Smooth muscle cell (in vitro differentiated cells): ENCODE measurements around the gene APLP1. TPM values are rescaled to one million over a fixed set of nuclear protein-coding genes. Genes with fewer than 3 reads are reported as not detected.

Source experiments
- DNase-seq: peaks from one replicate; lab custom pipeline; 2025; ENCODE audit not compliant: unreplicated experiment; lab: John Stamatoyannopoulos, UW
- H2AFZ ChIP-seq: fragments of 200-600 bp; sonication (generic); 2 replicates; pipeline ENCODE4 v1.6.0; 2016; ENCODE audit warnings: antibody characterized with exemption, low read depth, mild to moderate bottlenecking
- H3F3A ChIP-seq: fragments of 200-600 bp; sonication (generic); 2 replicates; pipeline ENCODE4 v1.6.0; 2017; ENCODE audit warnings: antibody characterized with exemption, low read depth
- H3K27ac ChIP-seq: fragments of 200-600 bp; sonication (generic); 2 replicates; pipeline ENCODE4 v1.5.1; 2016; ENCODE audit warnings: low read depth, mild to moderate bottlenecking
- H3K27me3 ChIP-seq: fragments of 200-600 bp; sonication (generic); 2 replicates; pipeline ENCODE4 v1.6.1; 2016; ENCODE audit warnings: low read depth, mild to moderate bottlenecking
- H3K36me3 ChIP-seq: fragments of 200-600 bp; sonication (generic); 2 replicates; pipeline ENCODE4 v1.5.1; 2016; ENCODE audit warnings: low read depth
- H3K4me1 ChIP-seq: fragments of 200-600 bp; sonication (generic); 2 replicates; pipeline ENCODE4 v1.5.1; 2016; ENCODE audit warnings: low read depth
- H3K4me2 ChIP-seq: fragments of 200-600 bp; sonication (generic); 2 replicates; pipeline ENCODE4 v1.6.0; 2016; ENCODE audit warnings: mild to moderate bottlenecking
- H3K4me3 ChIP-seq: fragments of 200-600 bp; sonication (generic); 2 replicates; pipeline ENCODE4 v1.5.1; 2016; ENCODE audit warnings: mild to moderate bottlenecking
- H3K79me2 ChIP-seq: fragments of 200-600 bp; sonication (generic); 2 replicates; pipeline ENCODE4 v1.6.0; 2016; ENCODE audit warnings: low read depth, mild to moderate bottlenecking
- H3K9ac ChIP-seq: fragments of 200-600 bp; sonication (generic); 2 replicates; pipeline ENCODE4 v1.6.0; 2016; ENCODE audit warnings: low read depth
- H3K9me3 ChIP-seq: fragments of 200-600 bp; sonication (generic); replicated peaks from 2 replicates; pipeline ENCODE4 v1.5.1; 2016; ENCODE audit warnings: low read depth
- H4K20me1 ChIP-seq: fragments of 200-600 bp; sonication (generic); 2 replicates; pipeline ENCODE4 v1.6.0; 2016; ENCODE audit warnings: low read depth
- CTCF ChIP-seq: fragments of 200-600 bp; sonication (generic); IDR thresholded peaks from 2 replicates; pipeline ENCODE4 v1.5.1; 2017; ENCODE audit warnings: borderline replicate concordance, mild to moderate bottlenecking, antibody characterized with exemption; ENCODE audit not compliant: insufficient read depth, poor library complexity, severe bottlenecking
- WGBS: methylation state at CpG from one replicate; pipeline ENCODE4 v1.1.7; 2016; ENCODE audit warnings: low lambda C conversion rate; 5-methylcytosine and 5-hydroxymethylcytosine counted together
- polyA plus RNA-seq: library from polyadenylated mRNA; unstranded; fragments of >200 nt; fragmentation: Nextera tagmentation; extraction: Ambion mirVana; gene quantifications from 2 replicates; pipeline ENCODE4 v1.2.1, GENCODE V29; 2016
- total RNA-seq: library from RNA; depleted of rRNA; stranded (reverse); fragments of >200 nt; gene quantifications from 2 replicates; pipeline ENCODE4 v1.2.3, GENCODE V29; 2014

APLP1 gene
- total RNA-seq (40.1 and 81.8 TPM in 2 replicates), polyA plus RNA-seq (98.3 and 114 TPM in 2 replicates)

- Histone ChIP-seq H3K4me1 (peaks cover 13% of the 10 kb centered on the region), H4K20me1 (no peaks in the 10 kb centered on the region), H3K4me3 (peak within 1 kb of the TSS; percentile 64), H3K27me3 (no peaks in the 10 kb centered on the region), H3K4me2 (peak within 1 kb of the TSS; percentile 92), H2AFZ (peak within 1 kb of the TSS; percentile 84), H3K36me3 (no peaks in the 10 kb centered on the region), H3K9ac (no peak within 1 kb of the TSS), H3K79me2 (no peaks in the 10 kb centered on the region), H3F3A (no peaks in the 10 kb centered on the region), H3K9me3 (no peaks in the 10 kb centered on the region), H3K27ac (no peak within 1 kb of the TSS)
- 9% methylated on average over 7 of the region's 60 CpGs for WGBS
- DNase-seq = peak; percentile 42
- no peak for TF ChIP-seq CTCF
Observed at GRCh38 chr19:35868172-35868822, at the start of gene APLP1. Gene APLP1 (plus strand): TSS chr19:35868574. CDS start chr19:35868637, 63 bp downstream.

GRCh38 chr19:35822579-35822978 is 45.8 kb upstream of the APLP1 start:
- no peak overlapping the region for H3K4me3 ChIP-seq
- H2AFZ ChIP-seq = no peak overlapping the region
- no peaks in the 10 kb centered on the region for H3K9me3 ChIP-seq
- H3K4me1 ChIP-seq = peaks cover 3% of the 10 kb centered on the region
- no peak overlapping the region for H3K27ac ChIP-seq
- DNase-seq = no peak
- H3K36me3 ChIP-seq = no peaks in the 10 kb centered on the region
- H3K79me2 ChIP-seq = no peaks in the 10 kb centered on the region
- H4K20me1 ChIP-seq = no peaks in the 10 kb centered on the region
- H3K27me3 ChIP-seq = peaks cover 4% of the 10 kb centered on the region
- no peak overlapping the region for H3K9ac ChIP-seq
- H3F3A ChIP-seq = no peaks in the 10 kb centered on the region
- TF ChIP-seq CTCF = no peak
- no peak overlapping the region for H3K4me2 ChIP-seq
- WGBS = 75% methylated on average over 3 of the region's 3 CpGs

GRCh38 chr19:35824150-35824549 is 44.2 kb upstream of the APLP1 start:
- H3K79me2 ChIP-seq = no peaks in the 10 kb centered on the region
- WGBS = 86% methylated on average over 5 of the region's 5 CpGs
- no peak overlapping the region for H3K27ac ChIP-seq
- no peaks in the 10 kb centered on the region for H3F3A ChIP-seq
- no peaks in the 10 kb centered on the region for H4K20me1 ChIP-seq
- peaks cover 3% of the 10 kb centered on the region for H3K4me1 ChIP-seq
- H3K4me2 ChIP-seq = no peak overlapping the region
- H2AFZ ChIP-seq = no peak overlapping the region
- DNase-seq = no peak
- no peaks in the 10 kb centered on the region for H3K9me3 ChIP-seq
- H3K9ac ChIP-seq = no peak overlapping the region
- no peaks in the 10 kb centered on the region for H3K36me3 ChIP-seq
- H3K27me3 ChIP-seq = no peaks in the 10 kb centered on the region
- TF ChIP-seq CTCF = no peak
- no peak overlapping the region for H3K4me3 ChIP-seq
